Stomach (tissue), 4 donors: ENCODE data around the gene RIMBP2.

Experiments used
- POLR2A ChIP-seq, 4 donors: fragments of 450-650 bp; IDR thresholded peaks; one replicate each; pipeline ENCODE4 v1.6.1; 2016; ENCODE audit warnings: antibody characterized with exemption in 4 of 4, control low read depth in 2 of 4, mild to moderate bottlenecking in 1 of 4, moderate library complexity in 1 of 4
- POLR2AphosphoS5 ChIP-seq, 3 donors: sonication (generic); formaldehyde crosslinking; IDR thresholded peaks; one replicate each; pipeline ENCODE4 v1.6.1; 2016; ENCODE audit warnings: antibody characterized with exemption in 3 of 3
- TF ChIP-seq, protein P1 (sequence below), 7 experiments: fragments of 450-650 bp in 4 of 7; fragments of 200-600 bp in 3 of 7; sonication (generic) in 3 of 7; IDR thresholded peaks; one replicate each; pipeline ENCODE4 v1.5.1; 2016 to 2019; ENCODE audit warnings: antibody characterized with exemption in 7 of 7, control low read depth in 2 of 7, mild to moderate bottlenecking in 1 of 7

DNA sequence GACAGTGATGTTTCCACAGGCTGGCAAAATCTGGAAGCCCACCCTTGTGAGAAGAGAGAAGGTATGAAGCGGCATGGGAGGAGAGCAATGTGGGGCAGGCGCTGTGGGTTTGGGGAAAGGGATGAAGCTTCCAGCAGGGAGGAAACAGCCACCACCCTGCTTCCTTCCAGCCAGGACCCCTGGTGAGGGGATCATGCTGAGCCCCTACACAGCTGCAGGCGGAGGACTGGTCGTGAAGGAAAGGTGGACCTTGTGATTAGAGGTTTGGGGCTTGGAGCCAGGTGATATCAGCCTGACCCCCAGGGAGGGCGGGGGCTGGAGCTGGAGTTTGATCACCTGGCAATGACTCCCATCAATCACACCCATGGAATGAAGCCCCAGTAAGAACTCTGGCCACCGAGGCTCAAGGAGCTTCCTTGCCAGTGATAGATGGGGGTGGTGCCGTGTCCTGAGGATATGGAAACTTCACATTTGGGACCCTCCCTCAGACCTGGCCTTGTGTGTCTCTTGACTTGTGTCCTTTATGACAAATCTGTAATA lies 48.6 kb downstream of the RIMBP2 start:
- TF ChIP-seq POLR2AphosphoS5 (IDR thresholded peaks at IDR 0.05) (no peak), POLR2A (IDR thresholded peaks at IDR 0.05) (no peak)
- TF ChIP-seq, protein P1, sequence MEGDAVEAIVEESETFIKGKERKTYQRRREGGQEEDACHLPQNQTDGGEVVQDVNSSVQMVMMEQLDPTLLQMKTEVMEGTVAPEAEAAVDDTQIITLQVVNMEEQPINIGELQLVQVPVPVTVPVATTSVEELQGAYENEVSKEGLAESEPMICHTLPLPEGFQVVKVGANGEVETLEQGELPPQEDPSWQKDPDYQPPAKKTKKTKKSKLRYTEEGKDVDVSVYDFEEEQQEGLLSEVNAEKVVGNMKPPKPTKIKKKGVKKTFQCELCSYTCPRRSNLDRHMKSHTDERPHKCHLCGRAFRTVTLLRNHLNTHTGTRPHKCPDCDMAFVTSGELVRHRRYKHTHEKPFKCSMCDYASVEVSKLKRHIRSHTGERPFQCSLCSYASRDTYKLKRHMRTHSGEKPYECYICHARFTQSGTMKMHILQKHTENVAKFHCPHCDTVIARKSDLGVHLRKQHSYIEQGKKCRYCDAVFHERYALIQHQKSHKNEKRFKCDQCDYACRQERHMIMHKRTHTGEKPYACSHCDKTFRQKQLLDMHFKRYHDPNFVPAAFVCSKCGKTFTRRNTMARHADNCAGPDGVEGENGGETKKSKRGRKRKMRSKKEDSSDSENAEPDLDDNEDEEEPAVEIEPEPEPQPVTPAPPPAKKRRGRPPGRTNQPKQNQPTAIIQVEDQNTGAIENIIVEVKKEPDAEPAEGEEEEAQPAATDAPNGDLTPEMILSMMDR (IDR thresholded peaks at IDR 0.05), result no peak
